Transverse colon (tissue), 4 donors: ENCODE measurements around the gene OR2T2. TPM values are rescaled to one million over a fixed set of nuclear protein-coding genes. Genes with fewer than 3 reads are reported as not detected.
"Not testable (repeated sequence)": the region's sequence is repeated elsewhere in the genome, so short reads cannot be mapped to it uniquely, and the experiment has no call there.

ENCODE experiments used
- DNase-seq: peaks from one replicate; pipeline ENCODE4 v3.0.0-alpha.2; 2019
- H3K27ac ChIP-seq, 4 donors: fragments of 200-600 bp; sonication (generic); 2 replicates each; pipeline ENCODE4 v1.5.1; 2016 to 2018; ENCODE audit warnings: inconsistent platforms in 4 of 4
- H3K27me3 ChIP-seq: fragments of 200-600 bp; sonication (generic); 2 replicates; pipeline ENCODE4 v1.5.1; 2017; ENCODE audit warnings: inconsistent platforms
- H3K36me3 ChIP-seq, 4 donors: fragments of 200-600 bp; sonication (generic); 2 replicates each; pipeline ENCODE4 v1.5.1; 2017 to 2019; ENCODE audit warnings: inconsistent platforms in 4 of 4
- H3K4me1 ChIP-seq, 4 donors: fragments of 200-600 bp; sonication (generic); 2 replicates each; pipeline ENCODE4 v1.5.1; 2017 to 2020; ENCODE audit warnings: inconsistent platforms in 4 of 4
- H3K4me3 ChIP-seq, 4 donors: fragments of 200-600 bp; sonication (generic); 1 replicate in 1 of 4; 2 replicates in 3 of 4; pipeline versions ENCODE4 v1.5.1 to v1.6.1; 2017 to 2019; ENCODE audit warnings: inconsistent platforms in 4 of 4
- H3K9me3 ChIP-seq, 2 donors: fragments of 200-600 bp; sonication (generic); 2 replicates each; pipeline ENCODE4 v1.5.1; 2017 to 2019; ENCODE audit warnings: inconsistent platforms in 2 of 2
- CTCF ChIP-seq, 5 experiments: fragments of 200-600 bp in 3 of 5; fragments of 450-650 bp in 2 of 5; sonication (generic) in 3 of 5; IDR thresholded peaks; 1 replicate in 2 of 5; 2 replicates in 3 of 5; pipeline ENCODE4 v1.5.1; 2016 to 2017; ENCODE audit warnings: antibody characterized with exemption in 5 of 5, inconsistent platforms in 3 of 5, mild to moderate bottlenecking in 2 of 5, moderate library complexity in 1 of 5
- EP300 ChIP-seq: sonication (generic); formaldehyde crosslinking; IDR thresholded peaks from one replicate; pipeline ENCODE4 v1.6.1; 2017; ENCODE audit warnings: antibody characterized with exemption, low read depth
- POLR2A ChIP-seq: fragments of 450-650 bp; IDR thresholded peaks from one replicate; pipeline ENCODE4 v1.6.1; 2016; ENCODE audit warnings: antibody characterized with exemption, mild to moderate bottlenecking, moderate library complexity
- POLR2AphosphoS5 ChIP-seq, 3 donors: sonication (generic); formaldehyde crosslinking; IDR thresholded peaks; one replicate each; pipeline ENCODE4 v1.6.1; 2016; ENCODE audit warnings: antibody characterized with exemption in 3 of 3
- WGBS, 2 donors: methylation state at CpG; one replicate each; pipeline ENCODE4 v1.1.5; 2018; ENCODE audit warnings: low coverage in 1 of 2; 5-methylcytosine and 5-hydroxymethylcytosine counted together
- in situ Hi-C, 4 donors: fragments of 200-750 bp; cut with MboI; loops; one replicate each; pipeline versions ENCODE4 v1.15.0 to v1.15.1; 2017; ENCODE audit warnings: low sequenced_read_pairs in 3 of 4, low pct_ligation_motif_present in 1 of 4, low pct_unique_long_range_greater_than_20kb in 1 of 4
- intact Hi-C: fragments of 100-400 bp; cut with DNase I; formaldehyde crosslinking; loops from one replicate; pipeline ENCODE4 v1.15.1; 2023; ENCODE audit warnings: low total_unique reads
- total RNA-seq, 4 donors: library from RNA; depleted of rRNA; stranded (reverse); fragments of >200 nt; gene quantifications; one replicate each; pipeline ENCODE4 v1.1.0, GENCODE V29; 2016

The OR2T2 gene, protein sequence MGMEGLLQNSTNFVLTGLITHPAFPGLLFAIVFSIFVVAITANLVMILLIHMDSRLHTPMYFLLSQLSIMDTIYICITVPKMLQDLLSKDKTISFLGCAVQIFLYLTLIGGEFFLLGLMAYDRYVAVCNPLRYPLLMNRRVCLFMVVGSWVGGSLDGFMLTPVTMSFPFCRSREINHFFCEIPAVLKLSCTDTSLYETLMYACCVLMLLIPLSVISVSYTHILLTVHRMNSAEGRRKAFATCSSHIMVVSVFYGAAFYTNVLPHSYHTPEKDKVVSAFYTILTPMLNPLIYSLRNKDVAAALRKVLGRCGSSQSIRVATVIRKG
- total RNA-seq: not detected

GRCh38 chr1:248445399-248445798 lies at the start of gene OR2T2:
TSS of gene OR2T2 (plus strand) at chr1:248445637. CDS start at chr1:248452798, 7,161 bp downstream.
- H3K27me3 ChIP-seq, H3K4me1 ChIP-seq, in situ Hi-C loops, H3K4me3 ChIP-seq, DNase-seq, H3K36me3 ChIP-seq, H3K27ac ChIP-seq, H3K9me3 ChIP-seq, intact Hi-C loops: not testable (repeated sequence)
- 68 to 89% methylated on average over 1 of the region's 2 CpGs for WGBS, 2 donors

GRCh38 chr1:248402748-248403147 lies 42.7 kb upstream of the OR2T2 start, which contains the start of gene OR2T1:
TSS of gene OR2T1 (plus strand) at chr1:248403048. CDS start at chr1:248406148, 3,100 bp downstream.
- intact Hi-C loops: no loop called here
- no peak within 1 kb of the TSS for H3K27ac ChIP-seq

DNA sequence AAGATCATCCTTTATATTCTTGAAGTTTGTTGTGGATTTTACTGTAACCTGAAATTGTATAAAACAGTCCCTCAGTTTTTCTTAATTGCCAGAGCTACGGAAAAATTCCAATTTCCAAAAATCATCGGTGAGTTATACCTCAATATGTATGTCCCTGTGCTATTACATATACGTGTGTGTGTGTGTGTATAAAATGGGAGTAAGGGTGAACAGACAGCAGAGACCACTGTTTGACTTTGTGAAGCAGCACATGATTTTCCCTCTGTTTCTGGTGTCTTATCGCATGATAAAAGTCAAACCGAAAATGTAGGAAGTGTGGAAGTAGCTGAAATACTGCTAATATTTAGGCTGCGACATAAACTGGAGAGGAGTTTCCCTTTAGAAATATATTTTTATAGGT lies 41.4 kb upstream of the OR2T2 start:
- H3K4me1 ChIP-seq: no peaks in the 10 kb centered on the region
- 71 to 80% methylated on average over 6 of the region's 6 CpGs for WGBS, 2 donors
- no peak for TF ChIP-seq POLR2AphosphoS5 (IDR thresholded peaks at IDR 0.05)
- TF ChIP-seq CTCF (IDR thresholded peaks at IDR 0.05): no peak
- no peak for TF ChIP-seq POLR2A
- TF ChIP-seq EP300: no peak
- DNase-seq: no peak
- H3K9me3 ChIP-seq: no peaks in the 10 kb centered on the region
- no peaks in the 10 kb centered on the region for H3K36me3 ChIP-seq
- H3K27ac ChIP-seq: no peak overlapping the region
- no peaks in the 10 kb centered on the region for H3K27me3 ChIP-seq
- in situ Hi-C loops (no loop called here), intact Hi-C loops (no loop called here)
- H3K4me3 ChIP-seq: no peak overlapping the region

More at GRCh38 chr1:248402748-248403147, 42.7 kb upstream of the OR2T2 start, which contains the start of gene OR2T1:
- in situ Hi-C loops: no loop called here
- H3K9me3 ChIP-seq: no peaks in the 10 kb centered on the region
- no peaks in the 10 kb centered on the region for H3K4me1 ChIP-seq
- TF ChIP-seq CTCF (IDR thresholded peaks at IDR 0.05): no peak
- no peak for TF ChIP-seq POLR2A
- no peak for TF ChIP-seq POLR2AphosphoS5 (IDR thresholded peaks at IDR 0.05)
- TF ChIP-seq EP300: no peak
- 66 to 67% methylated on average over 3 of the region's 3 CpGs for WGBS, 2 donors
- H3K27me3 ChIP-seq: no peaks in the 10 kb centered on the region
- DNase-seq: no peak
- no peak within 1 kb of the TSS for H3K4me3 ChIP-seq
- H3K36me3 ChIP-seq: no peaks in the 10 kb centered on the region

DNA sequence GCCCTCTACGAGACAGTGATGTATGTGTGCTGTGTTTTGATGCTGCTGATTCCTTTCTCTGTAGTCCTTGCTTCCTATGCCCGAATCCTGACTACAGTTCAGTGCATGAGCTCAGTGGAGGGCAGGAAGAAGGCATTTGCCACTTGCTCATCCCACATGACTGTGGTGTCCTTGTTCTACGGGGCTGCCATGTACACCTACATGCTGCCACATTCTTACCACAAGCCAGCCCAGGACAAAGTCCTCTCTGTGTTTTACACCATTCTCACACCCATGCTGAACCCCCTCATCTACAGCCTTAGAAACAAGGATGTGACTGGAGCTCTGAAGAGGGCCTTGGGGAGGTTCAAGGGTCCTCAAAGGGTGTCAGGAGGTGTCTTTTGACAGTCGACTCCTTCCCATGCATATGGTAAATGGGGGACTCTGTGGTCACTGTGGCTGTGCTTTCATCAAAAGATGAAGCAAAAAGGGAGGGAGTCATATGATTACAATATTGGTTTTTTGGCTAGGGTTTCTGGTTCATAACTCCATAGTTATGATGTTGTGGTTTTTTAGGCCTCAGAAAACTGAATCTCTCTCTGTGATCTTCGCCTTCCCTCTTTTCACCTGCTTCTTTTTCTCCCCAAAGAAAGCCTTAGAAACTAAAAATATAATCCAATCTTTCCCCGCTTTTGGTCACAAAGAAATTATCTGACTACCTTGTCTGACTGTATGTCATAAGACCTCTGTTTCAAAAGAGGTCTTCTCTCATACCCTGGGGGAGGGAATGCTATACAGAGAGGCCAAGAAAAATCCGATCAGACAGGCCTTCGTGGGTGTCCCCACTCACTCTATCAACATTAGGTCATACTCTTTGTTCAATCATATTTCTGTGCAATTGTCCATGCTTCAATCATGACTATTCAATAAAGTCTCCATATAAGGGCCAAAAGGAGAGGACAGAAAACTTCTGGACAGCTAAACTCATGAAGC lies 38.4 kb upstream of the OR2T2 start:
- Histone ChIP-seq H3K36me3 (no peaks in the 10 kb centered on the region), H3K9me3 (no peaks in the 10 kb centered on the region), H3K4me1 (no peaks in the 10 kb centered on the region), H3K27ac (no peak overlapping the region), H3K27me3 (no peaks in the 10 kb centered on the region), H3K4me3 (no peak overlapping the region)
- in situ Hi-C loops (no loop called here), intact Hi-C loops (no loop called here)
- TF ChIP-seq POLR2A (no peak), POLR2AphosphoS5 (IDR thresholded peaks at IDR 0.05) (no peak), EP300 (no peak), CTCF (IDR thresholded peaks at IDR 0.05) (no peak)
- 69 to 70% methylated on average over 5 to 8 of the region's 8 CpGs for WGBS, 2 donors
- DNase-seq: no peak
